HG03196 (cell line): Measurements from ENCODE around the gene ELF2.
"Not testable (repeated sequence)": the region's sequence is repeated elsewhere in the genome, so short reads cannot be mapped to it uniquely, and the experiment has no call there.

ENCODE experiments used
- ATAC-seq: cut with Tn5 transposase; IDR thresholded peaks from one replicate; pipeline ENCODE4 v1.9.1; 2021; ENCODE audit not compliant: unreplicated experiment

Gene ELF2

DNA sequence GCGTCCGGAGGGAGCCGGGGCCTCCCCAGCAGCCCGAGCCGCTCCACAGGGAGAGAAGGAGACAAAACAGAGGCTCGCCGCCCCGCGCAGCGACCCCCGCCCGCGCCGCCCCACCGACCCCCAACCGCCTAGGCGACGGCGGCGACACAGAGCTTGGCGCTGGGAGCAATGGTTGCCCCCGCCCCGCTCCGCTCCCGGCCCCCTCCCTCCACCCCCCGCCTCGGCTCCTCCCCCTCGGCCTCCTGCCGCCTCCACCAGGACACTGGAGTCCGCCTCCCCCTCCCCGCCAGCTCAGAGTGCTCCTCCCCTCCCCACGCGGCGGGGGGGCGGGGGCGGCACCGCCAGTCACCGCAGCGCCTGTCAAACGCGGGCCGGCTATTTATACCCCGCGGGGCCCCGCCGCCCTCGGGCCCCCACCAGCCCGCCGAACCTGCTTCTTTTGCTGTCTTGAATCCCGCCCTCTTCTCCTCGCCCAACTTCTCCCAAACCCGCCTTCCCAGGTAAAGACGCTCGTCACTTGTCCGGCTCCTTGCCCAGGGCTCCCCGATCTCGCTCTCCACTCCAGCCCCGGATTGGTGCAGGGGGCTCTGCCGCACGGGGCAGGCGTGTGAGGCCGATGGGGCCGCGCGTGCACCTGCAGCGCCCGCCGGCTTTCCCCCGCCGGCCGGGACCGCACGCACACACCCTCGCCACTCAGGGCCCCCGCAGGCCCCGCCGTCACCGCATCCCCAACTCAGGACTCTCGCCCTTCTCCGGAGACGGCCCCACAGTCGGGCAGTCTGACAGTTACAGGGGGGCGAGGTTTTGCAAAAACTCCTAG, at the start of gene ELF2:
TSS of gene ELF2 (minus strand) at position 170 of the 820 bp plus-strand sequence. CDS start 39,517 bp downstream, outside the sequence.
- ATAC-seq = peak; percentile 43

DNA sequence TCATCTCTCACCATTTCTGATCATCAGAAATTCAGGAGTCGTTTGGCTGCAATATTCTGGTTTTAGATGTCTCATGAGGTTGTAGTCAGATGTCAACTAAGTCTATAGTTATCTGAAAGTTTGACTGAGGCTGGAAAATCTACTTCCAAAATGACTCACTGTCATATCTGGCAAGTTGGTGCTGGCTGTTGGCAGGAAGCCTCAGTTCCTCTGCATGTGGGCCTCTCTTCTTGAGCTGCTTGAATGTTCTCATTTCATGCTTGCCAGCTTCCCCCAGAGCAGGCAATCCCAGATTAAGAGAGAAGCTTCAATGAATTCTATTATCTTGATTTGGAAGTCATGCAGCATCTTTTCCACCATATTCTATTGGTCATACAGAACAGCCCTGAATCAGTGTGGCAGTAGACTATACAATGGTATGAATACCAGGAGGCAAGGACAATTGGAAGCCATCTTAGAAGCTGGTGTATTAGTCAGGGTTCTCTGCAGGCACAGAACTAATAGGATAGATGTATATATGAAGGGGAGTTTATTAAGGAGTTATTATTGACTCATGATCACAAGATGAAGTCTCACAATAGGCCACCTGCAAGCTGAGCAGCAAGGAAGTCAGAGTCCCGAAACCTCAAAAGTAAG, 46.8 kb upstream of the ELF2 start:
- no peak for ATAC-seq

DNA sequence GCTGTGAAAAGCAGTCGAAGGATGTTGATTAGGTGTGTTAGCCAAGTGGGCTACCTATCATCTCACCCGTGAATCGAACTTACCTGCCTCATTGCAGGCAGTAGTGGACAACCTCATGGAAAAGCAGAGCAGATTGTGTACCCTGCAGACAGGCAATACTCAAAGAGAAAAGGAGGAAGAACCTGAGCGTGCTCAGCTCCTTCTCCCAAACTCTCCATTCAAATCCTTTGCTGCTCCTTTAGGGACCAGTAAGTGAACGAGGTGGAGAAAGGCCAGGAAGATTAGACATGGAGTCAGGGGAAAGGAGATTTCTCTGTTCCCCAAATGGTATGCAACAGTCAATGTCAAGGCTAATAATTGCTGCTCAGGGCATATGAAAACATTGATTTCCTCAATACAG, 45.2 kb upstream of the ELF2 start:
- ATAC-seq = no peak

DNA sequence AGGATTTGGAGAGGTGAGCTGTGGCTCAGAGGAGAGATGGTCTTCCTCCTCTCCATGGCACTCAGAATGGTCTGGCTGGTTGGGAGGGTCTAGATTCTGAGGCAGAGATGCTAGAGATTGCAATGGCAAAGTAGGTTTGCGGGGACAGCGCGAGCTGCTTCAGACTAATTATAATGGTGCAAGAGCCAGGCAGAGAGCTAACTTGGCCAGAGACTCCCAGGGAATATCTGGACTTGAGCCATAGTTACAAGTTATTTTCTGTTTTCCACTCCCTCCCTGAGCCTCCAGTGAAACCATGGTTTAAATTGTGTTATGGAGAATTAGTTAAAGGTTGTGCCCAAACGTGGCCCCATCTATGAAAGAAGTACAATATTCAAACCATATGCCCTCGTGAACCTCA, 44.7 kb upstream of the ELF2 start:
- ATAC-seq = no peak

DNA sequence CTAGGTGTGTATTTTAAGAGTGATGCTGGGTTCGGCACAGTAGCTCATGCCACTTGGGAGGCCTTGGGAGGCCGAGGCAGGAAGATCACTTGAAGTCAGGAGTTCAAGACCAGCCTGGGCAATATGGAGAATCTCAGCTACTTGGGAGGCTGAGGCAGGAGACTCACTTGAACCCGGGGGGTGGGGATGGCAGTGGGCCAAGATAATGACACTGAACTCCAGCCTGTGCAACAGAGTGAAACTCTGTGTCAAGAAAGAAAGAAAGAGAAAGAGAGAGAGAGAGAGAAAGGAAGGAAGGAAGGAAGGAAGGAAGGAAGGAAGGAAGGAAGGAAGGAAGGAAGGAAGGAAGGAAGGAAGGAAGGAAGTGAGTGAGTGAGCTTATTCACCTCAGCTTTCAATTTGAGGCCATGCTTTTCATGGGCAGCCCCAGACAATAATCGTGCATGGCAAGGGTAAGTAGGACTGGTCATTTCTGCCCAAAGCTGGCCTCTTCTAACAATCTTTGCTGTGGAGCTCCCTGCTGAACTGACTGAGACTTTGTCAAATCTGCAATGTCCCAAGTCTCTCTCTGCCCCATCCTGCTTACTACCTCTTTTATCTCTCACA, 42.5 kb upstream of the ELF2 start:
- no peak for ATAC-seq

DNA sequence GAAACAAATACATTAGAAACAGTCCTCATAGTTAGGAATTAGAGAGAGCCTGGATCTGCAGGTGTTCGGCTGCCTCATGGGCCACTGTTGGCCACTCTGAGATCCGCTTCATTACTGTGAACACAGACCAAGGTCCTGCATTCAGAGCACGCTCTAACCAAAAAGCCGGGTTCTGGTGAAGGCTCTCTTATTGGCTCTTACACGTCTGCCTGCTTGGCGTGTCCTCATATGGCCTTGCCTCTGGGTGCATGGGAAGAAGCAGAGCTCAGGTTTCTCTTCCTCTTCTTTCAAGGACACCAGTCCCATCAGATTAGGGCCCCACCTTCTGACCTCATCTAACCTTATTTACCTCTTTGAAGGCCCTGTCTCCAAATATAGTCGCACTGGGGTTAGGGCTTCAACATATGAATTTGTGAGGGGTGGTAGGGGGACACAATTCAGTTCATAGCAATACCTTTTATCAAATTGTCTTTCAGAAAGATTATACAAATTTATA, 37.1 kb upstream of the ELF2 start:
- ATAC-seq = peak; percentile 97

DNA sequence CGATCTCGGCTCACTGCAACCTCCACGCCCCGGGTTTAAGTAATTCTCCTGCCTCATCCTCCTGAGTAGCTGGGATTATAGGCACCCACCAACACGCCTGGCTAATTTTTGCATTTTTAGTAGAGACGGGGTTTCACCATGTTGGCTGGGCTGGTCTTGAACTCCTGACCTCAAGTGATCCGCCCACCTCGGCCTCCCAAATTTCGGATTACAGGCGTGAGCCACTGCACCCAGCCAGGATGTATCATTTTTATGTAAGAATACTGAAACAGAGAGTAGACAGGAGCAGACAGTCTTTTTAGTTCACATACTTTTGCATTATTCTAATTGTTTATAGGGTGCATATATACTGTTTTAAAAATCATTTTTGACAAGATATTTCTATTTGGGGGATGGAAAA, 36.6 kb upstream of the ELF2 start:
- ATAC-seq = not testable (repeated sequence)

DNA sequence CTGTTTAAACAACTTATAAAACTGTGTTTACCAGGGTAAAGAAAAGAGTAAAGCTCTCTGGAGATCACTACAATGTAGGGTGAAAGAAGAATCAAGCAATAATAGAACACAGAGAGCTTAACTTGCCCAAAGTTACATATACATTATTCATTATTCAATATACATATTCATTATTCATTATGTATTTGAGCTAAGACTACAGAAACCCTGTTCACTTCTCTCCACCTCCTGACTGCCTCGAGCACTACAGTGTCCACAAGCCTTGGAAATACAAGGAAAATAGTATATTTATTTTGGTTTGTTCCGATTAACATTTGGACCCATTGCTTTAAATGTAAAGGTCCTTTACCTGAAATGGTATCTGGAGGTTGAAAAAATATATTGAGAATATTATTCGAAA, 35.9 kb upstream of the ELF2 start:
- no peak for ATAC-seq

DNA sequence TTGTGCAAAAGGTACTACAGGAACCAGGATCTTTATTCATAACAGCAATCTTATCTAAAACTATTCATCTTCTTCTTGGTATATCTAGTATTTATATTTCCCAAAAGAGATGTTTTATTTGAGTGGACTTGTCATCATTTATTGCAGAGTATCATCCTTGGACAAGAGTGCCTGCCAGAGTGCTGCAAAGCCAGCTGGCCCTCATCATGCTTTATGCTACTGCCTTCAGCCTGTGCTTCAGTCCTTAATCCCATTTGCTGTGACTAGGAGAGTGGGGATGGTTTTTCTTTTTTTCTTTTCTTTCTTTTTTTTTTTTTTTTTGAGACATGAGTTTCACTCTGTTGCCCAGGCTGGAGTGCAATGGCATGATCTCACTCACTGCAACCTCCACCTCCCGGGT, 33.5 kb upstream of the ELF2 start:
- no peak for ATAC-seq

DNA sequence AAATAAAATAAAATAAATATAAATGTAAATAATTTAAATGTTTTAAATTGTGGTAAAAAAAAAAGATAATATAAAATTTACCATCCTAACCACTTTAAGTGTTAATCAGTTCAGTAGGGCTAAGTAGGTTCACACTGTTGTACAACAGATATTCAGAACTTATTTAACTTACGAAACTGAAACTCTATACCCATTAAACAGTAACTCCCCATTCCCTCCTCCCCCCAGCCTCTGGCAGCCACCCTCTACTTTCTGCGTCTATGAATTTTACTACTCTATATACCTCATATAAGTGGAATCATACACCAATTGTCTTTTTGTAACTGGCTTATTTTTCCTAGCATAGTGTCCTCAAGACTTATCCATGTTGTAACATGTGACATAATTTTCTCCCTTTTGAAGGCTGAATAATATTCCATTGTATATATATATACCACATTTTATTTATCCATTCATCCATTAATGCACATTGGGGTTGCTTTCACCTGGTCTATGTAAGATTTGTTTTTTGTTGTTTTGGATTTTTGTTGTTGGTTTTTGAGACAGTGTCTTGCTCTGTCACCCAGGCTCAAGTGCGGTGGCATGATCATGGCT, 32.5 kb upstream of the ELF2 start:
- peak; percentile 42 for ATAC-seq

DNA sequence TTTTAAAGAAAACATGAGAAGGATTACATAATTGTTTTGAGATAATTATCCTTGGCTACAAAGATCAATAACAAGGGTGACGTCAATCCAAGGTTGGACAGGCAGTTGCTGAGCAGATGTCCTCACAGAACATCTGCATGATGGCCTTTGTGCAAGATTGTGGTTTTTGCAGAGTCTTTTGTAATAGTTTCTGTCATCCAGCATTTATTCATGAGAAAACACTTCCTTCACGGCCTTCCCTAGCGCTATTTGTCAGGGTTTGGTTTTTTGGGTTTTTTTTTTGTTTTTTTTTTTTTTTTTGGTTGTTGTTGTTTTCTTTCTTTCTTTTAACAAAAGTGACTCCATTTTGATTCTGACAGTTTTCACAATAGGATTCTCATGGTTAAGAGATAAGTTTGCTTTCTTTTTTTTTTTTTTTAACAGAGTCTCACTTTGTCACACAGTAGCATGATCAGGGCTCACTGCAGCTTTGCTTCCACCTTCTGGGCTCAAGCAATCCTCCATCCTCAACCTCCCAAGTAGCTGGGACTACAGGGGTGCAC, 31.5 kb upstream of the ELF2 start:
- no peak for ATAC-seq

DNA sequence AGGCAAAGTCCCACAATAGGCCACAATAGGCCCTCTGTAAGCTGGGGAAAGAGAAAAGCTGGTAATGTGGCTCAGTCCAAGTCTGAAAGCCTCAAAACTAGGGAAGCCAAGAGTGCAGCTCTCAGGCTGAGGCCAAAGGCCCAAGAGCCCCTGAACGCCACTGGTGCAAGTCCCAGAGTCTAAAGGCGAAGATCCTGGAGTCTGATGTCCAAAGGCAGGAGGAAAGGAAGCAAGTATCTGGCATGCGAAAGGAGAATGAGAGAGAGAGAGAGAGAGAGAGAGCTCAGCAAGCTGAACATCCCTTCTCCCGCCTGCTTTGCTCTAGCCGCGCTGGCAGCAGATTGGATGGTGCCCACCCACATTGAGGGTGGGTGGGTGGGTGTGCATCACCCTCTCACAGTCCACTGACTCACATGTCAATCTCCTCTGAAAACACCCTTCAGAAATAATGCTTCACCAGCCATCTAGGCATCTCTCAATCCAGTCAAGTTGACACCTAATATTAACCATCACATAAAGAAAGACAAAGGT, 30.9 kb upstream of the ELF2 start:
- ATAC-seq = no peak

DNA sequence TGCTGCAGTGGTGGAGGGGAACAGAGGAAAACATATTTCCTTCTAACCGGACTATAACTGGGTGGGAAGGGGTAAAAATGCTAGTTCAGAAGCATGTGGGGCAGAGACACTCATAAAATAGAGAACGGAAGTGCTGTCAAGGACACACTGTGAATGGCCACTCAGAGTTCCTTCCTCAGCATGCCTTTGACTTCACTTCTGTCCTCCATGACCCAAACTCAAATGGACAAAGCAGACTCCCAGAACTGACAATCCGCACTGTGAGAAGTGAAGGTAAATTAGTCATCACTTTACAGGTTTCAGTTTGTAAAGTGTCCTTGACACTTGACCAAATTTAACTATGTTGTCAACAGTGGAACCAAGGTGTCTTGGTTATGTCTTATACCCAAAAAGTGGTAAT, 30.2 kb upstream of the ELF2 start:
- ATAC-seq = no peak

DNA sequence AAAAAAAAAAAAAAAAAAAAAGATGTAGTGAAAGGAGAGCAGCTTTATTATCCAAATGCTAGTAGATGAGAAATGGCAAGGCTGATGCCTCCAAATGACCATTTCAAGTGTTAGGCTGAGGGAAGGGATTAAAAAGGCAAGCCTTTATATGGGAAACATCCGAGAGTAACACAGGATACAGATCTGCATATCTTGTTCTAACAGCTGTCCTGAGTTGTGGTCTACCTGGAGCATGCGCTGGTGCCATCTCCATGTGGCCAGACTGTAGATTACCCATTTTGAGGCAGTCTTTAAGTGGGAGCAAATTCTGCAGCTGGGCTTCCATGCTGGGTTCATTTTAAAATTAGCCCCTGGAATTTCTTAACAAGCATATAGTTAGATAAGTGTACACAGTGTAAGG, 26.0 kb upstream of the ELF2 start:
- no peak for ATAC-seq

DNA sequence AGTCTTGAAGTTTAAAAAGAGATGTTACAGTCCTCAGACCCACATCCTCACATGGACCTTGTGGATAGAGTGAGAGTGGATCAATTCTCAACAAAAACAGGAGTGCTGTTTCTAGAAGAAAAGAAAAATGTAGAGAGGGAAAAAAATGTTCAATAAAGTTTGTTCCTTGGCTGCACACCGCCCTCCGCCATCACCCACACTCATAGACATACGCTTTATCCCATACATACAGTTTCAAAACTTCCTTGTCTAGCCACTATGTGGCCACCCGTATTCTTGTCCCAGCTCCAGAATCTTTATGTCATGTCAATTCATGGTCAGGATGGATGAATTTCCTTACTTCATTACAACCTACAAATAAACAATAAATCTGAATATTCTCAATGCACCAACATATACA, 23.5 kb upstream of the ELF2 start:
- ATAC-seq = no peak

DNA sequence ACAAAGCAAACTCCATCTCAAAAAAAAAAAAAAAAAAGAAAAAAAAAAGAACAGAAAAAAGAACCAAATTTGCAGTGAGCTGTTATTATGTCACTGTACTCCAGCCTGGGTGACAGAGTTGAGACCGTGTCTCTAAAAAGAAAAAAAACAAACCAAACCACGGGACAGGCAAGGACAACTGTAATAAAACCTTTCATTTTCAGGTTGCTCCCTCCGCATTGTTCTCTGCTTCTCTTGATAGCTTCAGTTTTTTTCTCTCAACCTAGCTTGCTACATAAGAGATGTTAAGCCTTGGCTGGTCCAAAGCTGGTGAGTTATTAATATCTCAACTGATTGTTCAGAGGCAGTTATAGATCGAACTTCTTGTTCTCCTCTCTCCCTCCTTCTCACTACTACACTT, 23.1 kb upstream of the ELF2 start:
- no peak for ATAC-seq

DNA sequence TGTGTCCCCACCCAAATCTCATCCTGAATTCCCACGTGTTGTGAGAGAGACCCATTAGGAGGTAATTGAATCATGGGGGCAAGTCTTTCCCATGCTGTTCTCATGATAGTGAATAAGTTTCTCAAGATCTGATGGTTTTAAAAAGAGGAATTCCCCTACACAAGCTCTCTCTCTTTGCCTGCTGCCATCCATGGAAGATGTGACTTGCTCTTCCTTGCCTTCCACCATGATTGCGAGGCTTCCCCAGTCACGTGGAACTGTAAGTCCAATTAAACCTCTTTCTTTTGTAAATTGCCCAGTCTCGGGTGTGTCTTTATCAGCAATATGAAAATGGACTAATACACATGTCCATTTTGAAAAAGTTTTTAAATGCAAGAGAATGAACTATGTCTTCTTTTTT, 20.2 kb upstream of the ELF2 start:
- ATAC-seq = not testable (repeated sequence)

DNA sequence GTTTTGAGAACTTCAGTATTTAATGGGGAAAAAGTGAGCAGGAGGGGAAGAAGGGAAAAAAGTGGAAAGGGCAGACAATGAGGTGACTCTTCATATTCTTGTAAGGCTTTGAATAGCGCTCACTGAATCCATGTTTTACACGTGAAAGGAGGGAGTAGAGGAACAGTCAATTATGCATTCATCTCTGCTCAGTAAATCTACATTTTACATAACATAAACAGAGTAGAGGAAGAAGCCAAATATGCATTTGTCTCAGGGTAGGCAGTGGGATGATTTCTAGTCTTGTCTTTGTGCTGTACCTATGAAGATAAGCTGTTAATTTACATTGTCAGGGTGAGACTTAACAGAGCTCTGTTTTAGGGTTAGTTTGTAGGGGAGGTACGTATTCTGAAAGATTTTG, 19.4 kb upstream of the ELF2 start:
- no peak for ATAC-seq

DNA sequence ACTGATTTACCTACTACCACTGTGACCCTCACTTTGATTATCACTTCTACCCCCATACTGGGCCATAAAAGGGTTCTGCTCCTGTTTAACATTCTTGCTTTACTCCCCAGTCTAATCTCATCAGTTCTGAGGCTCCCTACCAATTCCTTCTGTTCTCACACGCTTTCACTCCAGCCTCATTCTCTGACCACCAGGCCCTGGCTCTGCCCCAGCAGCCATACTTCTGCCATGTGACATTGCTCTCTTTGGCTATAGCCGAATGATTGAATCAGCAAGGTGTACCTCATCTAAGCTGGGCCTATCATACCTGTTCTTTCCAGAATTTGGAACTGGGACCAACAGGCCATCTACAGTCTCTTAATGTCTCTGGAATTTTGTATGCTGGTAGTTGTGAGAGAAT, 14.4 kb upstream of the ELF2 start:
- no peak for ATAC-seq

DNA sequence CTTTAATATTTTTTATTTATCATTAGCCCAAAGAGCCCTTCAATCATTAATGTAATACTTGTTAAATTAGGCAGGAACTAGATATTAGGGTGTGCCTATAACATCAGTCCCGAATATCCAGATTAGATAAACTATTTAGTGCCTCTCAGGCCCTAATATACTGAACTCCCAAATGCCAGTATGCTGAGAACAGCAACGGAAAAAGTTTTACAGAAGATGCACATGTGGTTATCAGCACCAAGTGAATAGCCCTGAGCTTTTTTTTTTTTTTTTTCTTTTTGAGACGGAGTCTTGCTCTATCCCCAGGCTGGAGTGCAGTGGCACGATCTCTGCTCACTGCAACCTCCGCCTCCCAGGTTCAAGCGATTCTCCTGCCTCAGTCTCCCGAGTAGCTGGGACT, 13.0 kb upstream of the ELF2 start:
- ATAC-seq = no peak

DNA sequence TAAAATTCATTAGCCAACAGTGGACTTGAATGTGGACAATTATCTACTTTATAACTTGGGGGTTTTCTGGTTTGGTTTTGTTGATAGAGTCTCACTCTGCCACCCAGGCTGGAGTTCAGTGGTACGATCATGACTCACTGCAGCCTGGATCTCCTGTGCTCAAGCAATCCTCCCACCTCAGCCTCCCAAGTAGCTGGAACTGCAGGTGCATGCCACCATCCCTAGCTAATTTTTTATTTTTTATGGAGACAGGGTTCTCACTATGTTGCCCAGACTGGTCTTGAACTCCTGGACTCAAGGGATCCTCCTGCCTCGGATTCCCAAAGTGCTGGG, 12.4 kb upstream of the ELF2 start:
- no peak for ATAC-seq
